ENCODE measurements around the gene AGMO.
A peak's percentile ranks its signal among the peaks of the same experiment; 100 is the strongest.
"Not testable (repeated sequence)": the region's sequence is repeated elsewhere in the genome, so short reads cannot be mapped to it uniquely, and the experiment has no call there.

The AGMO gene

GRCh38 chr7:15326044-15326644, 235.7 kb downstream of the AGMO start:
- no peak for DNase-seq (ENCODE audit: low read depth, low spot score)

DNA sequence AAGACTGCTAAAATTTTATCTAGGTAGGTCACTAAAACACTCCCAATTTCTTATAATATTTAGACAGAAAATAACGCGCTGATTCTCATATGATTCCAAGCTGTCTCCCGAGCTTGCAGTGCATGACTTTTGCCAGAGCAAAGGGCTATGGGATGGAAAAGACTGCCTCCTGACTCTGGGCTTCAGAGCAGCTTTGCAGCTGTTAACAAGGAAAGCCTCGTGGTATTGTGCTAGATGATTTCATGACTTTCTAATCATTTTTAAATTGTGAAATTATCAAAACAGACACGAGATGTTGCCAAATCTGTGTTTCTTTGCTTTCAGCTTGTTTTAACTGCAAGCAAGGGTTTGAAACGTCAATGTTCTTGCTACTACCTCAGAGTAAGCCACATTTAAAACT, 238.3 kb downstream of the AGMO start:
- no peak for DNase-seq (ENCODE audit: low read depth, low spot score)

DNA sequence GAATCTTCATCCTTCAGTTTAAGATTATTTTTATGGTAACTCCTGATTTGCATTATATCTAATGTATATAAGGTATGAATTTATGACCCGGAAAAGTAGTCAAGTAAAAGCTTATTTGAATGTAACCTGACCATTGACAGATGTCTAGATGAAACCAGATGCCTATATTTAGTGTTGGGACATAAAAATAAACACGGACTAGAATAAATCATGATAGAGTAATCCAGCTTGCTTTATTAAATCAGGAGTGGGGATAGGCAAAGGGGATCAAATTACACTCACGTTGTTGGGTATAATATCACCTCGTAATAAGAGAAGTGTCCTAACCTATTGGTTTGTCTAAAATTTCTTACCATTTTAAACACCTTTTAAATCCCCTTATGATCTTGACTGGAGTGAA, 244.6 kb downstream of the AGMO start:
- DNase-seq (ENCODE audit: low read depth, low spot score): no peak

- DNase-seq (ENCODE audit: low read depth, low spot score): no peak
These were observed 246.1 kb downstream of the AGMO start for GRCh38 chr7:15315678-15316077.

- no peak for DNase-seq (ENCODE audit: low read depth, low spot score)
These were observed 246.9 kb downstream of the AGMO start for GRCh38 chr7:15314922-15315321.

GRCh38 chr7:15313361-15313760, 248.5 kb downstream of the AGMO start:
- DNase-seq (ENCODE audit: low read depth, low spot score): no peak

GRCh38 chr7:15309872-15310271, 251.9 kb downstream of the AGMO start:
- no peak for DNase-seq (ENCODE audit: low read depth, low spot score)

- DNase-seq (ENCODE audit: low read depth, low spot score): no peak
These were observed 253.0 kb downstream of the AGMO start for GRCh38 chr7:15308821-15309220.

GRCh38 chr7:15306296-15306695, 255.5 kb downstream of the AGMO start:
- DNase-seq (ENCODE audit: low read depth, low spot score): no peak

GRCh38 chr7:15305002-15305600, 256.7 kb downstream of the AGMO start:
- peak; percentile 20 for DNase-seq (ENCODE audit: low read depth, low spot score)

- DNase-seq (ENCODE audit: low read depth, low spot score): peak; percentile 21
These were observed 258.5 kb downstream of the AGMO start for GRCh38 chr7:15303357-15303756.

DNA sequence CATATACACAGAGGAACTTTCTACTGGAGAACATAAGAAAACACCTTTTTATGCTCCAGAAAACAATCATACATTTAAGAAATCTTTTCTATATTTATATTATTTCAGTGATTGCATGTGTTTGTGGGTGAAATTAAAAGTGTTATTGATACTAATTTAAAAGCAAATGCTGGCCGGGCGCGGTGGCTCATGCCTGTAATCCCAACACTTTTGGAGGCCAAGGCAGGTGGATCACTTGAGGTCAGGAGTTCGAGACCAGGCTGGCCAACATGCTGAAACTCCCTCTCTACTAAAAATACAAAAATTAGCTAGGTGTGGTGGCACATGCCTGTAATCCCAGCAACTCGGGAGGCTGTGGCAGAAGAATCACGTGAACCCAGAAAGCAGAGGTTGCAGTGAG, 260.8 kb downstream of the AGMO start:
- DNase-seq (ENCODE audit: low read depth, low spot score): not testable (repeated sequence)

DNA sequence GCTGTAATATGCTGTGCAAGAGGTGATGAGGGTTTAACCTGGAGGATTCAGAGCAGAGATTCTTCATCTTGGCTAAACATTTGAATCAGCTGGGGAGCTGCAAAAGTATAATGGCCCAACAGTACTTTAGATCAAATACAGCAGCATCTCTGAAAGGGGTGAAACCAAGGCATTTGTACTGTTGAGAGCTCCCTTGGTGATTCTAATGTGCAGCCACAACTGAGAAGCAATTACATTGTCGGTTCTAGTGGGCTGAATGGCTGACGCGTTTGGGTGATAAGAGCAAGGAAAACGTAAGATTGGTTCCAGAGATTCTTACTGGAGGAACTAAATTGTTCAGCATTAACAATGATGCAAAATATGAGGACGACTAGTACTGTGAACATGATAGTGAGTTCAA, 269.7 kb downstream of the AGMO start:
- DNase-seq (ENCODE audit: low read depth, low spot score): no peak

- DNase-seq (ENCODE audit: low read depth, low spot score): no peak
These were observed 270.1 kb downstream of the AGMO start for GRCh38 chr7:15291699-15292098.

DNA sequence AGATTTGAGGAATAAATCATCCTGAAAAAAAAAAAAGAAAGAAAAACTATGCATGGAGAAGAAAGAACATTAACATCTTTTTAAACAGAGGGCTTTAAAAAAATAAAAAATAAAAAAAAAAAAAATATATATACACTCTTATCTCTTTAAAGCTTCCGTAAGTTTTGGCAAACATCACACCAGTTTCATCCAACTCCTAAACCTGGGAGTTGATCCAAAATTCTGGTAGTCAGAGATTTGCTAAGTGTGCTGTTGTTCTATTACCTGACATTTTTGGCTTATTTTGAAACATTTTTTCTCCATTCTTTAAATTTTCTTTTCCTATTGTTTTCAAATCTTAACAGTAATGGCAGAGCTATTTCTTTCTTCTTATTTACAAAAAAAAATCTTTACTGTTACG, 273.1 kb downstream of the AGMO start:
- no peak for DNase-seq (ENCODE audit: low read depth, low spot score)

- DNase-seq (ENCODE audit: low read depth, low spot score): no peak
These were observed 277.4 kb downstream of the AGMO start for GRCh38 chr7:15284396-15284795.

GRCh38 chr7:15280078-15280733, 281.6 kb downstream of the AGMO start:
- DNase-seq (ENCODE audit: low read depth, low spot score): no peak

DNA sequence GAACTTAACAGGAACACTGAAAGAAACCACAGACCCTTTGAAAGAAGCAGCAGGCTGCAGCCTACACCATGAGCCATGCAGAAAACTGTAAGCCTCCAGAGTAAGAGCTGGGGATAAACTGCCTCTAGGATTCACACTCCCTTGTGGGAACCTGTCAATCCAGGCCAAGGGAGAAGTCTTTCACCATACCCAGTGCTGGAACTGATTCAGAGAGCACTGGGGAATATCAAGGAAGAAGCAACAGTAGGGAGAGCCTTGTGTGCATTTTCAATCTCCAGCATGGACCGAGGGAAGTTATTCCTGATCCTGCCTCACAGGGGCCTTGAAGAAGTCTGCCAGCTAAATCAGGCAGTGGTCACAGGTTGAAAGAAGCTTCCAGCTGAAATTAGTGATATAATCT, 282.2 kb downstream of the AGMO start:
- no peak for DNase-seq (ENCODE audit: low read depth, low spot score)

- DNase-seq (ENCODE audit: low read depth, low spot score): no peak
These were observed 304.1 kb downstream of the AGMO start for GRCh38 chr7:15257689-15258088.

- DNase-seq (ENCODE audit: low read depth, low spot score): no peak
These were observed 309.6 kb downstream of the AGMO start for GRCh38 chr7:15252181-15252580.

GRCh38 chr7:15248514-15248913, 313.3 kb downstream of the AGMO start:
- DNase-seq (ENCODE audit: low read depth, low spot score): no peak

DNA sequence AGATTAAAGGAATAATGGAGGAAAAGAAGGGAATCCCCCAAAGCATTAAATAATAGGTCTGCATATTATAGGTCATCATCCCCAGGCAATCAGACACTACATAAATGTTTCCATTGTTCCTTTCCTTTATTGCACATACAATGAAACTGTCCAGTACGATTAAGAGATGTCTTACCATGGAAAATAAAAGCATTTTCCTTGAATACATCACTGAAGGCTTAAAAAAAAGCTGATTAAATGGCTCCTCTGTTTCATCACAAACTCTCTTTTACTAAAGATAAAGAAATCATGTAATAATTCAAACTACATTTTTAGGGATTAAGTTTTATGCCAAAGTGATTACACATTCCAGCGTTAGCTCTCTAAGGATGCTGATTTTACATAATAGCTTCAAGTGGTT, 316.0 kb downstream of the AGMO start:
- no peak for DNase-seq (ENCODE audit: low read depth, low spot score)

DNA sequence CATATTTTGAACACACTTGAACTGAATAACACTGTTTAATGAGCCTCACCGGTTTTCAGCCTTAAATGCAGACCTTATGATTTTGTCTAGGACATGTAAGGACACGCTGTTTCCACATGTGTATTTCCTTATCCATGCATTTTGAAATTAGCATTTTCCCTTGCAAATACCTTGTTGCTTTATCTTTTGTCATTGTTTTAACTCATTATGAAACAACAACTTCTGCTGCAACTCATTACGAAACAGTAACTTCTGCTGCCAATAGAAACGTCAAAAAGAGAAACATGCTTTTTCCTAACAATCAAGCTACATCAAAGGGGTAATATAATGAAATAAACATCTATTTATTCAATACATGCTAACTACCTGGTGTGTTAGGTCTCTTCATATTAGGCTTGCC, 322.0 kb downstream of the AGMO start:
- DNase-seq (ENCODE audit: low read depth, low spot score): no peak
